Left ventricle myocardium inferior (tissue), 1 donor: ENCODE results near the gene YES1. TPM values are rescaled to one million over a fixed set of nuclear protein-coding genes. Genes with fewer than 3 reads are reported as not detected.

Experiments
- DNase-seq: peaks from one replicate; pipeline ENCODE4 v3.0.0-alpha.2; 2020
- H3K27ac ChIP-seq: fragments of 200-600 bp; replicated peaks from 2 replicates; pipeline ENCODE4 v1.8.0; 2021
- H3K27me3 ChIP-seq: fragments of 200-600 bp; 2 replicates; pipeline ENCODE4 v1.8.0; 2021; ENCODE audit warnings: low read depth
- H3K36me3 ChIP-seq: fragments of 200-600 bp; 2 replicates; pipeline ENCODE4 v1.8.0; 2021
- H3K4me1 ChIP-seq: fragments of 200-600 bp; 2 replicates; pipeline ENCODE4 v1.8.0; 2021
- H3K4me3 ChIP-seq: fragments of 200-600 bp; 2 replicates; pipeline ENCODE4 v1.8.0; 2021; ENCODE audit warnings: mild to moderate bottlenecking, moderate library complexity
- H3K9me3 ChIP-seq: fragments of 200-600 bp; replicated peaks from 2 replicates; pipeline ENCODE4 v1.8.0; 2021
- intact Hi-C: fragments of 100-400 bp; cut with micrococcal nuclease; formaldehyde crosslinking; loops from one replicate; pipeline ENCODE4 v1.11.0; 2022
- total RNA-seq: library from RNA; stranded (reverse); fragmentation: NEBNext Ultra II Directional; extraction: Animal tissue kit (Norgen Biotek cat#: 25700); gene quantifications from one replicate; pipeline ENCODE4 v1.2.1, GENCODE V29; 2021
- TF ChIP-seq, protein P1 (sequence below): fragments of 200-600 bp; IDR thresholded peaks from 2 replicates; pipeline ENCODE4 v1.8.0; 2021; ENCODE audit warnings: antibody characterized with exemption, mild to moderate bottlenecking, borderline replicate concordance
- donor health status: DM: no; HTN: yes; CAD: no; lungs with severe emphysema.

Gene YES1
- total RNA-seq, 1 donor from 2014 or later, result 21.7 TPM

DNA sequence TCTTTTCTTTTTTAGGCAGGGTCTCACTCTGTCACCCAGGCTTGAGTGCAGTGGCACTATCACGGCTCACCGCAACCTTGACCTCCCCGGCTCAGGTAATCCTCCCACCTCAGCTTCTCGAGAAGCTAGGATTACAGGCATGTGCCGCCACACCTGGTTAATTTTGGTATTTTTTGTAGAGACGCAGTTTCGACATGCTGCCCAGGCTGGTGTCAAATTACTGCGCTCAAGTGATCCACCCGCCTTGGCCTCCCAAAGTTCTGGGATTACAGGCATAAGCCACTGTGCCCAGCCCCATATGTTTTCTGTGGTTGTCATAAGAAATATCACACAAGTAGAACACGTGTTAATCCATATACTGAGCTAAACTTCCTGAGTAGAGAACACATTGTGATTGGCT lies 114.2 kb downstream of the YES1 start:
- Histone ChIP-seq H3K27me3 (no peaks in the 10 kb centered on the region), H3K36me3 (peaks cover 22% of the 10 kb centered on the region), H3K27ac (no peak overlapping the region), H3K4me1 (peaks cover 10% of the 10 kb centered on the region), H3K9me3 (no peaks in the 10 kb centered on the region), H3K4me3 (no peak overlapping the region)
- intact Hi-C loops, result no loop called here
- no peak for DNase-seq
- TF ChIP-seq, protein P1, sequence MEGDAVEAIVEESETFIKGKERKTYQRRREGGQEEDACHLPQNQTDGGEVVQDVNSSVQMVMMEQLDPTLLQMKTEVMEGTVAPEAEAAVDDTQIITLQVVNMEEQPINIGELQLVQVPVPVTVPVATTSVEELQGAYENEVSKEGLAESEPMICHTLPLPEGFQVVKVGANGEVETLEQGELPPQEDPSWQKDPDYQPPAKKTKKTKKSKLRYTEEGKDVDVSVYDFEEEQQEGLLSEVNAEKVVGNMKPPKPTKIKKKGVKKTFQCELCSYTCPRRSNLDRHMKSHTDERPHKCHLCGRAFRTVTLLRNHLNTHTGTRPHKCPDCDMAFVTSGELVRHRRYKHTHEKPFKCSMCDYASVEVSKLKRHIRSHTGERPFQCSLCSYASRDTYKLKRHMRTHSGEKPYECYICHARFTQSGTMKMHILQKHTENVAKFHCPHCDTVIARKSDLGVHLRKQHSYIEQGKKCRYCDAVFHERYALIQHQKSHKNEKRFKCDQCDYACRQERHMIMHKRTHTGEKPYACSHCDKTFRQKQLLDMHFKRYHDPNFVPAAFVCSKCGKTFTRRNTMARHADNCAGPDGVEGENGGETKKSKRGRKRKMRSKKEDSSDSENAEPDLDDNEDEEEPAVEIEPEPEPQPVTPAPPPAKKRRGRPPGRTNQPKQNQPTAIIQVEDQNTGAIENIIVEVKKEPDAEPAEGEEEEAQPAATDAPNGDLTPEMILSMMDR, result no peak

DNA sequence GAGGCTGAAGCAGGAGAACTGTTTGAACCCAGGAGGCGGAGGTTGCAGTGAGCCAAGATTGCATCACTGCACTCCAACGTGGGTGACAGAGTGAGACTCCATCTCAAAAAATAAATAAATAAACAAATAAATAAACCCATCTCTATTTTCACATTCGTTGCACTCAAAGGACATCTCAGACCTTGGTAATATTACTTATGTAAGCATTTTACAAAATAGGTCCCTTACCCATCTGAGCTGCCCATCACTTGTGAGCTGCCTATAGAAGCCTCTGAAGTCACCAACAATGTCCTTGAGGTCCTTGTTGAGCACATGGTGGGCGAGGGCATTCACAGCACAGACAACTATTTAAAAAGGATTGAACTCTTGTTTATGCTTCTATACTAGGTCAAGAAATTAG lies 115.0 kb downstream of the YES1 start:
- H3K27ac ChIP-seq, result no peak overlapping the region
- H3K36me3 ChIP-seq, result peaks cover 30% of the 10 kb centered on the region
- H3K4me1 ChIP-seq, result peaks cover 11% of the 10 kb centered on the region
- H3K27me3 ChIP-seq, result no peaks in the 10 kb centered on the region
- TF ChIP-seq, protein P1, result no peak
- H3K4me3 ChIP-seq, result no peak overlapping the region
- no peak for DNase-seq
- H3K9me3 ChIP-seq, result no peaks in the 10 kb centered on the region
- intact Hi-C loops, result no loop called here

DNA sequence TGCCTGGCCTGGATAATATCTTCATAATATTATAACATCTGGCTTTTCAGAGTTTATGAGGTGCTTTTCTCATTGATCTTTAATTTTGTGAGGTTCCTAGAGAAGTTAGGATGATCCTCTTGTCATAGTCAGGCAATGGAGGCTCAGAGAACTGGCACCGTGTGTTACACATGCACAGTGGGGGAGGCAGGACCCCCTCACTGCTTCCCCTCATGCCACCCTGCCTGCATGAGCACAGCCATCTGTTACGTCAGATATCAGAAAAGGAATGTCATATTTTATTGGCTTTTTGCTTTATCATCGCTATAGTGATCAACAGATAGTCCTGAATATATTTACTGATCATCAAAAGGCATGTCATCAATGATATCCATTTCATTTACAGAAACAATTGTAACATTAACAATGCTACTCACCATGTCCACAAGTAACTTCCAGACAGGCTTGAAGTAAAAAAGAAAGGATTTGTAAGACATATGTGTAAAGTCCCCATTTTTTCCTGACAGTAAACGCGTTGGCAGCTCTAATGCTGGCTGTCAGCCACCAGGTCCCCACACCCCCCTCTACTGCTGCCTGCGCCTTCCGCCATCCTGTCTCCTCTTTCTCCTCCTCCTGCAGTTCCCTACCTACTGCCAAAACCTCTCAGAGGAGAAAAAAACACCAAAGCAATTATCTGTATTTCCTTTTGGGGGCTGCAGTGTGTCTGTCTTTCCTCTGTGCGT lies 118.4 kb downstream of the YES1 start:
- no peak overlapping the region for H3K27ac ChIP-seq
- TF ChIP-seq, protein P1, result no peak
- H3K4me3 ChIP-seq, result no peak overlapping the region
- H3K4me1 ChIP-seq, result peaks cover 11% of the 10 kb centered on the region
- peaks cover 39% of the 10 kb centered on the region for H3K36me3 ChIP-seq
- no peak for DNase-seq
- intact Hi-C loops, result no loop called here
- H3K27me3 ChIP-seq, result no peaks in the 10 kb centered on the region
- no peaks in the 10 kb centered on the region for H3K9me3 ChIP-seq

DNA sequence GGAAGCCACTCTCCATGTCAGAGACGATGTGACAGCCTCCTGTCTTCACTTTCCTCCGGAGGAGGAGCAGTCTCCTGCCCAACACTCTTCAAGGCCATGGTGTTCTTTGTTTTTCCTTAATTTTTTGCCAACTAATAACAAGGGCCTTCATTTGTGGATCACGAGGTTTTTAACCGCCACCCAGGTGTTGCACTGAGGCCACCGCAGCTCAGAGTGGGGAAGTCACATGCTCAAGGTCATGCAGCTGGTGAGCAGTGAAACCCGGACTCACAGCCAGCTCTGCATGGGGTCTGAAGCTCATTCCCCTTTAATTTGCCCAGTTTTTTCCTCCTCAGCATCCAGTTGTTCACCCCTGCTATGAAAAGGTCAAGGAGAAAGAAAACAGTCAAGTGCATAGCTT lies 119.2 kb downstream of the YES1 start:
- Histone ChIP-seq H3K36me3 (peaks cover 39% of the 10 kb centered on the region), H3K27me3 (no peaks in the 10 kb centered on the region), H3K4me3 (no peak overlapping the region), H3K9me3 (no peaks in the 10 kb centered on the region), H3K4me1 (peaks cover 11% of the 10 kb centered on the region), H3K27ac (no peak overlapping the region)
- intact Hi-C loops, result no loop called here
- TF ChIP-seq, protein P1, result no peak
- no peak for DNase-seq

DNA sequence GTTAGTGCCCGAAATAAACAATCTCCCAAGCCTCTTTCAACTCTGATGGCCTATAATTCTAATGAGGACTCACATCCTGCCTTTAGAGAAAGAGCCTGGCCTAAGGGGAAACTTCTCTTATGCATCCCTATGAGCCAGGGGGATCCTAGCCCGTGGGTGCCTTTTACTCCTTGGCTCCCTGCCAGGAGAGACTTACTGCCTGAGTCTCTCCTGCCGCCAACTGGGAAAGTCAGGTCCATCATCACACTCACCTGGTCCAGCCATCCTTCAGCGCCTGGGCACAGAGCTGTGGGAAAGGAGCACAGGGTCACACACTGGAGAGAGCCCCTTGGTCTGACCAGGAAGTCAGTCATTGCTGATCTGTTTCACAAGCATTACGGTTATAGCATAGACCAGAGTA lies 123.7 kb downstream of the YES1 start:
- no peak overlapping the region for H3K4me3 ChIP-seq
- H3K27me3 ChIP-seq, result no peaks in the 10 kb centered on the region
- peaks cover 40% of the 10 kb centered on the region for H3K36me3 ChIP-seq
- no peak overlapping the region for H3K27ac ChIP-seq
- intact Hi-C loops, result no loop called here
- TF ChIP-seq, protein P1, result no peak
- no peaks in the 10 kb centered on the region for H3K9me3 ChIP-seq
- no peak for DNase-seq
- H3K4me1 ChIP-seq, result peaks cover 6% of the 10 kb centered on the region
